Neural crest cell (in vitro differentiated cells): Measurements from ENCODE around the gene C11orf65. TPM values are rescaled to one million over a fixed set of nuclear protein-coding genes. Genes with fewer than 3 reads are reported as not detected.

ENCODE experiments used
- DNase-seq: peaks from one replicate; pipeline ENCODE4 v3.0.0; 2021; ENCODE audit warnings: low read depth, mixed read lengths, low spot score
- H3K27ac Mint-ChIP-seq: one replicate; pipeline ENCODE4 v1.8.0; 2021; ENCODE audit warnings: mild to moderate bottlenecking, mixed read lengths; ENCODE audit not compliant: unreplicated experiment
- H3K27me3 Mint-ChIP-seq: 2 replicates; pipeline ENCODE4 v1.8.0; 2021; ENCODE audit warnings: low read depth, mild to moderate bottlenecking, mixed read lengths
- H3K36me3 Mint-ChIP-seq: 2 replicates; pipeline ENCODE4 v1.8.0; 2021; ENCODE audit warnings: low read depth, mild to moderate bottlenecking, mixed read lengths
- H3K4me1 Mint-ChIP-seq: 2 replicates; pipeline ENCODE4 v1.8.0; 2021; ENCODE audit warnings: mixed read lengths
- H3K4me3 Mint-ChIP-seq: one replicate; pipeline ENCODE4 v1.8.0; 2021; ENCODE audit warnings: mild to moderate bottlenecking, mixed read lengths
- H3K9me3 Mint-ChIP-seq: 2 replicates; pipeline ENCODE4 v1.8.0; 2021; ENCODE audit warnings: mixed read lengths
- total RNA-seq: library from RNA; stranded (reverse); gene quantifications from 2 replicates; pipeline ENCODE4 v1.2.1, GENCODE V29; 2021
- TF ChIP-seq, protein P1 (sequence below): fragments of 200-600 bp; sonication (generic); conservative IDR thresholded peaks from 2 replicates; pipeline ENCODE4 v1.5.0; 2021; ENCODE audit warnings: antibody characterized with exemption, mild to moderate bottlenecking

The C11orf65 gene
- total RNA-seq, 1 donor from 2014 or later: 1.1 TPM

DNA sequence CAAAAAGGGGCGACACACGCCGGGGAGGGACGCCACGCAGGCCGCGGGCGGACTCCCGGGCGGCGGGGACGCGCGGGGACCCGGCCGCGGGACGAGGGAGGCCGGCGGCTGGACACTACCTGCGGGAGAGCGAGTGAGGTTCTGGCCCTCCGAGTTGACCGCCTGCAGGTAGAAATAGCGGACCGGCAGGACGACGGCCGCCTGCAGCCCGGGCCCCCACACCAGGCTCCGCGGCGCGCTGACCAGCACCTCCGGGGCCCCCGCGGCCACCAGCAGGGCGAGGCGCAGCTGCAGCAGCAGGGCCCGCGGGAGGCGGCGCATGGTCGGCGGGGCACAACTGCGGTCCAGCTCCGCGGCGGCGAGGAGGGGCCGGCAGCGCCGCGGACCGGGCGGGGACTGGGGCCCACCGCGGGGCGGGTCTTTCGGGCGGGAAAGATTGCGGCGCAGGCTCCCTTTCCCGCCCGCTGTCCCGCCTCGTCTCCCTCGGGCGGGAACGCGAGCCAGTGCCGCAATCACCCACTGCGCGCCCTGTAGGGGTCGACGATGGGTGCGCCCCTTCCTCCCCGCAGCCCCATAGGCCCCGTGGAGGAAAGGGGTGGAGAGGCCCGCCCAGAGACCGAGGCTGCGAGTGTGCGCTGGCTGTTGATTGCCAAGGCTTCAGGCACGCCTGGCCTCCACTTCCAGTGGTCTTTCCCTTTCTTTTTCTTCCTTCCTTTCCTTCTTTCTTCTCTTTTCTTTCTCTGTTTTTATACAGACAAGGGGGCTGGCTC lies 30.9 kb upstream of the C11orf65 start, which contains the start of gene POGLUT3:
TSS of gene POGLUT3 (minus strand) at position 339 of the 770 bp plus-strand sequence. CDS start at position 321, 18 bp downstream.
- DNase-seq: peak; percentile 57
- Mint-ChIP-seq H3K4me3 (peak within 1 kb of the TSS; percentile 92), H3K27ac (peak within 1 kb of the TSS; percentile 99), H3K27me3 (no peaks in the 10 kb centered on the region), H3K9me3 (no peaks in the 10 kb centered on the region), H3K36me3 (no peaks in the 10 kb centered on the region), H3K4me1 (peaks cover 35% of the 10 kb centered on the region)
- TF ChIP-seq, protein P1, sequence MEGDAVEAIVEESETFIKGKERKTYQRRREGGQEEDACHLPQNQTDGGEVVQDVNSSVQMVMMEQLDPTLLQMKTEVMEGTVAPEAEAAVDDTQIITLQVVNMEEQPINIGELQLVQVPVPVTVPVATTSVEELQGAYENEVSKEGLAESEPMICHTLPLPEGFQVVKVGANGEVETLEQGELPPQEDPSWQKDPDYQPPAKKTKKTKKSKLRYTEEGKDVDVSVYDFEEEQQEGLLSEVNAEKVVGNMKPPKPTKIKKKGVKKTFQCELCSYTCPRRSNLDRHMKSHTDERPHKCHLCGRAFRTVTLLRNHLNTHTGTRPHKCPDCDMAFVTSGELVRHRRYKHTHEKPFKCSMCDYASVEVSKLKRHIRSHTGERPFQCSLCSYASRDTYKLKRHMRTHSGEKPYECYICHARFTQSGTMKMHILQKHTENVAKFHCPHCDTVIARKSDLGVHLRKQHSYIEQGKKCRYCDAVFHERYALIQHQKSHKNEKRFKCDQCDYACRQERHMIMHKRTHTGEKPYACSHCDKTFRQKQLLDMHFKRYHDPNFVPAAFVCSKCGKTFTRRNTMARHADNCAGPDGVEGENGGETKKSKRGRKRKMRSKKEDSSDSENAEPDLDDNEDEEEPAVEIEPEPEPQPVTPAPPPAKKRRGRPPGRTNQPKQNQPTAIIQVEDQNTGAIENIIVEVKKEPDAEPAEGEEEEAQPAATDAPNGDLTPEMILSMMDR: no peak

DNA sequence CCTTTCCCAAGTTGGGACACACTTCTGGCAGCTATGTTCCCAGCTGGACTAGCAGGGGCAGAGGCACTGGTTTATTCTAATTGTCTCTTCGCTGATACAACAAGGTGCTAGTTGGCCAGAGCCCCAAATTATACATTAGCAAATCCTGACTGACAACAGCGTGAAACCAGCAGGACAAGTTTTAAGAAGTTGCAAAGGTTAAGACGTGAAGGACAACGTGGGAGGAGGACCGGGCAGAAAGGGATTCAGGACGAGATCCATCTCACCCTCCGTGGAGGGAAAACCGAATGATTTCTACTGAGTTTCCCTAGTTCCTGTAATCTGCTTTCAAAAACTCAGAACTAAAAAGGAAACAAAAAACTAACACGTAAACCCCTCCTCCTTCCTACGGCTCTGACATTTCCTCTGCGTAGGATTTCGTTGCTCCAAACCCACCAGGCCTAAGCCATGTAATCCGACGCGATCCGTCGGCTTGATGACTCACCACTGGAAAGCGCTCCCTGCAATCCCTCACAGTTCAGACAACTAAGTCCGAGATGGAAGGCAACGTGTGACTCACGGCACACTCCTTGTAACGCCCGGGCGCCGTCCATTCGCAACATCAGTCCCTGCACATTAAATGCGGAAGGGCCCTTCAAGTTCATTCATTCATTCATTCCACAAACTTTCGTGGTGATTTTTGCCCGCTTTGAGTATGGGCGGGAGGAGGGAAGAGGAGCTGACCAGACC lies 30.2 kb upstream of the C11orf65 start:
- DNase-seq: peak; percentile 54
- H3K36me3 Mint-ChIP-seq: no peaks in the 10 kb centered on the region
- no peaks in the 10 kb centered on the region for H3K9me3 Mint-ChIP-seq
- TF ChIP-seq, protein P1: no peak
- peak overlapping the region; percentile 92 for H3K4me3 Mint-ChIP-seq
- H3K27ac Mint-ChIP-seq: peak overlapping the region; percentile 99
- no peaks in the 10 kb centered on the region for H3K27me3 Mint-ChIP-seq
- peaks cover 35% of the 10 kb centered on the region for H3K4me1 Mint-ChIP-seq

DNA sequence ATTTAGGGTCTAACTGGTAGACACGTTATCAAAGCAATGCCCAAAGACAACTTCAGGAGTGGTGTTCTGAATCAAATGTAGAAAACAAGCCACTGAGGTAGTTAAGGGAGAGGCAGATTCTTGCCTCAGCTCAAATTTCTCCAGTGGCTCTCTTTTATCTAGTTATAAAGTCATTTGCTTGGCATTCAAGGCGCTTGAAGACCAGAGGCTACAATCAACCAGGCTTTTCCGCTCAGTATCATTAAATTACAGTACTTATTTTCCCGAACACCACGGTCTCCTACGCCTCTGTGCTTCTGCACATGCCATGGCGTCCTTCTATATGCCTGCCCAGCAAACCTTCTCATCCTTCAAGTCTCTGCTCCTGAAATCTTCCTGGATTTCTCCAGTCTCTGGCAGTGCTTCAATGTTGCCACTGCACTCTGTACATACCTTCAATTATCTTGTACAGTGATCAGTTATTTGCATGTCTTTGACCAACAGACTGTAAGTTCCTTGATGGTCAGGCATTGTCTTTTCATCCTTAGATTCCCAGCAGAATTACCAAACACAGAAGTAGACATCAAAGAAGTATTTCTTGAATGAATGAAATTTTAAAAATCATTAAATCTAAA lies 29.4 kb upstream of the C11orf65 start:
- Mint-ChIP-seq H3K4me1 (peaks cover 35% of the 10 kb centered on the region), H3K27ac (no peak overlapping the region)

DNA sequence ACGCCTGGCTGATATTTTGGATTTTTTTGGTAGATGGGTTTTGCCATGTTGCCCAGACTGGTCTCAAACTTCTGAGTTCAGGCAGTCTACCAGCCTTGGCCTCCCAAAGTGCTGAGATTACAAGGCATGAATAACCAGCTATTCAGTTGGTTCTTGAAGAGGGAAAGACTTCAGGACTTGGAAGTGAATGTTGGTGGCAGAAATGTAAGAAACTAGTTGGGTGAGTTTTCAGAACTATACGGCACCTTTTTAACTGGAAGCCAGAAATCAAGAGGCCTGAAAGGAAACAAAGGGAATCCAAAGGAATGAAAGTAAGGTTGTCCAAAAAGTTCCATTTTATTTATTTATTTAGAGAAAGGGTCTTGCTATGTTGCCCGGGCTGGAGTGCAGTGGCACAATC lies 28.0 kb upstream of the C11orf65 start:
- H3K9me3 Mint-ChIP-seq: no peaks in the 10 kb centered on the region
- H3K4me1 Mint-ChIP-seq: peaks cover 35% of the 10 kb centered on the region
- TF ChIP-seq, protein P1: no peak
- peak overlapping the region; percentile 54 for H3K4me3 Mint-ChIP-seq
- DNase-seq: no peak
- H3K27me3 Mint-ChIP-seq: no peaks in the 10 kb centered on the region
- H3K27ac Mint-ChIP-seq: no peak overlapping the region
- no peaks in the 10 kb centered on the region for H3K36me3 Mint-ChIP-seq

More for the DNA sequence above, 29.4 kb upstream of the C11orf65 start:
- no peak for DNase-seq
- no peaks in the 10 kb centered on the region for H3K36me3 Mint-ChIP-seq
- peak overlapping the region; percentile 92 for H3K4me3 Mint-ChIP-seq
- H3K9me3 Mint-ChIP-seq: no peaks in the 10 kb centered on the region
- TF ChIP-seq, protein P1: no peak
- H3K27me3 Mint-ChIP-seq: no peaks in the 10 kb centered on the region

DNA sequence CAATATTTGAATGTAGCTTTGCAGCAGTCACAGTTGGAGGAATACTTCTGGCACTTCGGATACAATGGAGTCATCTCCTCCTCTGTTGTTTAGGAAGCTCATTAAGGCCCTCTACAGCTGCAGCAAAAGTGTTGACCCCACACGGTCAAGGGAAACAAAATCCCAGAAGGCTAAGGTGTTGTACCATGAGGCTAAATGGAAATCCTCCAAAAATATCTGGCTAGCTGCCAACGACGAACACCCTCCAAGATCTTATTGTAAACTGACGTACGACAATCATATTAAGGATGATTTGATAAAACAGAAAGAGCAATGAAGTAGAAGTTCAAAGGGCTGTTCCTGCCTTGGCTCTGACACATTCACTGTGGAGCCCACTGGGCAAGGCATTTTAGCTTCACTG lies 26.9 kb upstream of the C11orf65 start:
- no peak for DNase-seq
- Mint-ChIP-seq H3K9me3 (no peaks in the 10 kb centered on the region), H3K27ac (no peak overlapping the region), H3K27me3 (no peaks in the 10 kb centered on the region), H3K4me3 (peak overlapping the region; percentile 50), H3K36me3 (peaks cover 3% of the 10 kb centered on the region), H3K4me1 (peaks cover 35% of the 10 kb centered on the region)
- TF ChIP-seq, protein P1: no peak
